Heart right ventricle (tissue), 16 donors: Measurements from ENCODE around the gene NFATC1. TPM values are rescaled to one million over a fixed set of nuclear protein-coding genes. Genes with fewer than 3 reads are reported as not detected.
A peak's percentile ranks its signal among the peaks of the same experiment; 100 is the strongest.
"Not testable (repeated sequence)": the region's sequence is repeated elsewhere in the genome, so short reads cannot be mapped to it uniquely, and the experiment has no call there.

Source experiments
- ATAC-seq, 8 donors: fragments of 200-7000 bp; cut with Tn5 transposase; one replicate each; pipeline ENCODE4 v1.9.1; 2020; ENCODE audit warnings: mild to moderate bottlenecking in 8 of 8, moderate library complexity in 8 of 8, moderate number of reproducible peaks in 1 of 8
- DNase-seq, 2 donors: peaks; one replicate each; pipeline ENCODE4 v3.0.0-alpha.2; 2020
- H3K27ac ChIP-seq, 10 donors: fragments of 200-600 bp; sonication (generic) in 2 of 10; one replicate each; pipeline versions ENCODE4 v1.5.0 to v1.8.0; 2020 to 2022; ENCODE audit warnings: mild to moderate bottlenecking in 3 of 10
- H3K27me3 ChIP-seq, 7 donors: fragments of 200-600 bp; one replicate each; pipeline ENCODE4 v1.8.0; 2021 to 2022; ENCODE audit warnings: mild to moderate bottlenecking in 2 of 7
- H3K36me3 ChIP-seq, 9 donors: fragments of 200-600 bp; sonication (generic) in 1 of 9; one replicate each; pipeline versions ENCODE4 v1.5.0 to v1.8.0; 2020 to 2022; ENCODE audit warnings: mild to moderate bottlenecking in 2 of 9
- H3K4me1 ChIP-seq, 9 donors: fragments of 200-600 bp; sonication (generic) in 1 of 9; one replicate each; pipeline versions ENCODE4 v1.5.0 to v1.8.0; 2020 to 2022; ENCODE audit warnings: mild to moderate bottlenecking in 4 of 9
- H3K4me3 ChIP-seq, 10 donors: fragments of 200-600 bp; sonication (generic) in 2 of 10; one replicate each; pipeline versions ENCODE4 v1.5.0 to v1.8.0; 2020 to 2022; ENCODE audit warnings: mild to moderate bottlenecking in 7 of 10, moderate library complexity in 2 of 10
- H3K9me3 ChIP-seq, 11 donors: fragments of 200-600 bp in 10 of 11; sonication (generic) in 2 of 11; one replicate each; pipeline versions ENCODE4 v1.5.0 to v1.8.0; 2013 to 2022; ENCODE audit warnings: mild to moderate bottlenecking in 2 of 11, control low read depth in 1 of 11, moderate library complexity in 1 of 11
- WGBS, 2 donors: extraction: QIAGEN DNeasy Blood & Tissue Kit; methylation state at CpG; one replicate each; pipeline ENCODE4 v1.1.7; 2013; ENCODE audit warnings: inconsistent platforms in 1 of 2; 5-methylcytosine and 5-hydroxymethylcytosine counted together
- intact Hi-C, 10 donors: fragments of 100-400 bp; cut with DNase I; formaldehyde crosslinking; loops; one replicate each; pipeline versions ENCODE4 v1.11.1 to v1.14.2; 2022
- polyA plus RNA-seq, 2 donors: library from polyadenylated mRNA; stranded (reverse); fragments of 200-250 nt; gene quantifications; one replicate each; pipeline ENCODE4 v1.2.3, GENCODE V29; 2013
- total RNA-seq, 10 donors: library from RNA; stranded (reverse); fragmentation: NEBNext Ultra II Directional in 3 of 10; extraction: Animal tissue kit (Norgen Biotek cat#: 25700) in 3 of 10; gene quantifications; one replicate each; pipeline versions ENCODE4 v1.2.1 to v1.2.4, GENCODE V29; 2021 to 2023
- TF ChIP-seq, protein P1 (sequence below), 9 donors: fragments of 200-600 bp; sonication (generic) in 2 of 9; IDR thresholded peaks; one replicate each; pipeline versions ENCODE4 v1.5.0 to v1.8.0; 2021 to 2022; ENCODE audit warnings: antibody characterized with exemption in 9 of 9, mild to moderate bottlenecking in 5 of 9, moderate library complexity in 1 of 9
- donor health status: Arrhythmogenic right ventricular cardiomyopathy.
- donor health status: ischemic (EF 13 %, LVEDD 7.1; RV severe dilation, severe dysfunction).
- donor health status: healthy with polysubstance abuse.
- donor health status: DM: no; HTN: yes; CAD: no.
- donor health status: DM: no; HTN: no; CAD: no.
- donor health status: ischemic (EF 25% LVEDD 6.9; RV normal size, moderate dysfunction).
- donor health status: ischemic (EF 25% LVEDD 5.7; RV mildly dilated, moderate dysfunction).
- donor health status: healthy.
- donor health status: DM: yes; HTN: yes; CAD: no.
- donor health status: Ischemic cardiomyopathy.
- donor health status: ischemic (EF 35%, LVEDD 5.7; RV mildly dilated, moderate dysfunction).
- donor health status: nonischemic (EF 11% LVEDD 7.7; RV severe dilation, severe dysfunction).
- donor health status: DM: yes; HTN: yes; CAD: no.
- donor health status: PGD.
- donor health status: ischemic (EF 29% LVEDD 5.4; RV normal size, mild dysfunction).
- donor health status: nonischemic (EF 23%, LVEDD 6.1; RV moderate dilation, normal function).

The NFATC1 gene
- total and polyA plus RNA-seq, 12 donors = 6.3 to 23.8 (median 18.6) TPM

DNA sequence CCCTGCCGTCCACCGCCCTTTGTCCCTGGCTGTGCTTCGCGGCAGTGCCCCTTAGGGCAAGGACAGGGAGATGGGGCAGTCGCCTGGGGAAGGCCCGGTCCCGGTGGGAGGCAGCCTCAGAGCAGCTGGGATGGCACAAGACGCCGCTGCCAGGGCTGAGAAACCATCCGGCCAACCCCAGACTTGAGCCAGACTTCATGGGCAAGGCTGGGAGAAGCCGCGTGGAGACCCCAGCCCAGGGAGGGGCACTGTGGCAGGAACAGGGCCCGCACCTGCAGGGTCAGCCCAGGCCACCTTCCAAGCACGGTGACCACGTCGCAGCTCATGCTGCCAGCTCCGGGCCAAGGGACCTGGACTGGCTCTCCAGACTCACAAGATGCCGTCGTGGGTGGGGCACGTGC is 84.0 kb downstream of the NFATC1 start:
- peak in 1 of 8 donors; percentile 27 for ATAC-seq
- H3K36me3 ChIP-seq = peaks cover 0 to 28% (median 0%) of the 10 kb centered on the region in 9 donors
- 90 to 94% methylated on average over 20 of the region's 20 CpGs for WGBS, 2 donors

GRCh38 chr18:79480171-79481045 is 84.7 kb downstream of the NFATC1 start:
- 90 to 92% methylated on average over 41 of the region's 41 CpGs for WGBS, 2 donors
- Histone ChIP-seq H3K4me3 (no peak overlapping the region), H3K9me3 (no peaks in the 10 kb centered on the region), H3K4me1 (peaks cover 0 to 8% (median 2%) of the 10 kb centered on the region in 9 donors), H3K36me3 (peaks cover 0 to 32% (median 0%) of the 10 kb centered on the region in 9 donors), H3K27ac (no peak overlapping the region), H3K27me3 (no peaks in the 10 kb centered on the region)
- TF ChIP-seq, protein P1, sequence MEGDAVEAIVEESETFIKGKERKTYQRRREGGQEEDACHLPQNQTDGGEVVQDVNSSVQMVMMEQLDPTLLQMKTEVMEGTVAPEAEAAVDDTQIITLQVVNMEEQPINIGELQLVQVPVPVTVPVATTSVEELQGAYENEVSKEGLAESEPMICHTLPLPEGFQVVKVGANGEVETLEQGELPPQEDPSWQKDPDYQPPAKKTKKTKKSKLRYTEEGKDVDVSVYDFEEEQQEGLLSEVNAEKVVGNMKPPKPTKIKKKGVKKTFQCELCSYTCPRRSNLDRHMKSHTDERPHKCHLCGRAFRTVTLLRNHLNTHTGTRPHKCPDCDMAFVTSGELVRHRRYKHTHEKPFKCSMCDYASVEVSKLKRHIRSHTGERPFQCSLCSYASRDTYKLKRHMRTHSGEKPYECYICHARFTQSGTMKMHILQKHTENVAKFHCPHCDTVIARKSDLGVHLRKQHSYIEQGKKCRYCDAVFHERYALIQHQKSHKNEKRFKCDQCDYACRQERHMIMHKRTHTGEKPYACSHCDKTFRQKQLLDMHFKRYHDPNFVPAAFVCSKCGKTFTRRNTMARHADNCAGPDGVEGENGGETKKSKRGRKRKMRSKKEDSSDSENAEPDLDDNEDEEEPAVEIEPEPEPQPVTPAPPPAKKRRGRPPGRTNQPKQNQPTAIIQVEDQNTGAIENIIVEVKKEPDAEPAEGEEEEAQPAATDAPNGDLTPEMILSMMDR (IDR thresholded peaks at IDR 0.05) = no peak
- intact Hi-C loops = no loop called here
- no peak for DNase-seq
- ATAC-seq = peak in 1 of 8 donors; percentile 12

More for the DNA sequence above, 84.0 kb downstream of the NFATC1 start:
- TF ChIP-seq, protein P1 (IDR thresholded peaks at IDR 0.05) = no peak
- Histone ChIP-seq H3K4me1 (peaks cover 0 to 3% (median 0%) of the 10 kb centered on the region in 9 donors), H3K27ac (no peak overlapping the region), H3K4me3 (no peak overlapping the region), H3K9me3 (peaks cover 0 to 2% (median 0%) of the 10 kb centered on the region in 11 donors), H3K27me3 (no peaks in the 10 kb centered on the region)
- DNase-seq = no peak
- intact Hi-C loops = no loop called here

- ATAC-seq = no peak
- Histone ChIP-seq H3K36me3 (peaks cover 0 to 34% (median under 1%) of the 10 kb centered on the region in 9 donors), H3K4me1 (peaks cover 0 to 11% (median 3%) of the 10 kb centered on the region in 9 donors), H3K27me3 (no peaks in the 10 kb centered on the region), H3K4me3 (no peak overlapping the region), H3K9me3 (no peaks in the 10 kb centered on the region), H3K27ac (no peak overlapping the region)
- DNase-seq = no peak
- TF ChIP-seq, protein P1 (IDR thresholded peaks at IDR 0.05) = no peak
- intact Hi-C loops = no loop called here
- 88 to 96% methylated on average over 26 of the region's 26 CpGs for WGBS, 2 donors
Observed at GRCh38 chr18:79481046-79481790, 85.5 kb downstream of the NFATC1 start.

- ATAC-seq, H3K27ac ChIP-seq, DNase-seq, H3K27me3 ChIP-seq, H3K4me3 ChIP-seq, intact Hi-C loops, H3K9me3 ChIP-seq: not testable (repeated sequence)
- Histone ChIP-seq H3K4me1 (peaks cover 0 to 14% (median 3%) of the 10 kb centered on the region in 9 donors), H3K36me3 (peaks cover 0 to 37% (median 14%) of the 10 kb centered on the region in 9 donors)
- 91 to 97% methylated on average over 25 of the region's 25 CpGs for whole genome bisulfite sequencing, 2 donors
Observed at GRCh38 chr18:79483393-79483792, 87.7 kb downstream of the NFATC1 start.
